Liver (tissue), 2 donors: Measurements from ENCODE around the gene FRS3.

Experiments
- CTCF ChIP-seq: fragments of 150-350 bp; IDR thresholded peaks from 2 replicates; pipeline ENCODE4 v1.5.1; 2017; ENCODE audit warnings: improper control_type of control experiment, low read depth, low read length; ENCODE audit not compliant: missing input control
- YY1 ChIP-seq: IDR thresholded peaks from 2 replicates; pipeline ENCODE4 v1.6.1; 2016; ENCODE audit warnings: antibody characterized with exemption, mild to moderate bottlenecking
- donor health status: healthy.

GRCh38 chr6:41744236-41744787 lies 35.4 kb downstream of the FRS3 start:
- TF ChIP-seq CTCF: no peak
- TF ChIP-seq YY1: no peak
